CD4-positive, alpha-beta memory T cell (primary cell): Measurements from ENCODE around the gene SLK. TPM values are rescaled to one million over a fixed set of nuclear protein-coding genes. Genes with fewer than 3 reads are reported as not detected.

Experiments
- CTCF ChIA-PET: fragments of 350-600 bp; sonication (Branson Sonifier 250); formaldehyde crosslinking; loops from one replicate; lab custom pipeline; 2021; ENCODE audit warnings: inconsistent platforms; ENCODE audit not compliant: partially characterized antibody; lab: Charles Lee
- POLR2A ChIA-PET: fragments of 350-600 bp; sonication (Branson Sonifier 250); formaldehyde crosslinking; loops from one replicate; lab custom pipeline; 2021; ENCODE audit not compliant: partially characterized antibody; lab: Charles Lee
- DNase-seq, 5 donors: peaks; one replicate each; pipeline versions ENCODE4 v3.0.0 to v3.0.0-alpha.2; 2020 to 2022; ENCODE audit warnings: mixed read lengths in 1 of 5
- H3K27ac ChIP-seq: one replicate; pipeline ENCODE4 v1.7.0; 2013; ENCODE audit warnings: low read depth, low read length
- H3K27me3 ChIP-seq: 2 replicates; pipeline ENCODE4 v1.7.0; 2013; ENCODE audit warnings: mild to moderate bottlenecking, low read length, moderate library complexity; ENCODE audit not compliant: insufficient read depth
- H3K36me3 ChIP-seq: 2 replicates; pipeline ENCODE4 v1.7.0; 2013; ENCODE audit warnings: mild to moderate bottlenecking, low read length, moderate library complexity; ENCODE audit not compliant: insufficient read depth
- H3K4me1 ChIP-seq: 2 replicates; pipeline ENCODE4 v1.7.0; 2013; ENCODE audit warnings: mild to moderate bottlenecking, low read length, moderate library complexity; ENCODE audit not compliant: insufficient read depth
- H3K4me3 ChIP-seq, 2 donors: one replicate each; pipeline ENCODE4 v1.7.0; 2013; ENCODE audit warnings: low read length in 2 of 2, mild to moderate bottlenecking in 1 of 2
- H3K9me3 ChIP-seq, 2 donors: one replicate each; pipeline ENCODE4 v1.7.0; 2013; ENCODE audit warnings: low read length in 2 of 2, control low read depth in 1 of 2; ENCODE audit not compliant: control insufficient read depth in 1 of 2
- H3K27ac Mint-ChIP-seq, 7 donors: one replicate each; pipeline ENCODE4 v1.8.0; 2020 to 2021; ENCODE audit warnings: mixed read lengths in 7 of 7, mild to moderate bottlenecking in 6 of 7, inconsistent platforms in 3 of 7, moderate library complexity in 3 of 7
- H3K27me3 Mint-ChIP-seq, 2 donors: one replicate each; pipeline ENCODE4 v1.8.0; 2020 to 2021; ENCODE audit warnings: mixed read lengths in 2 of 2
- H3K36me3 Mint-ChIP-seq, 2 donors: one replicate each; pipeline ENCODE4 v1.8.0; 2020 to 2021; ENCODE audit warnings: mixed read lengths in 2 of 2, inconsistent platforms in 1 of 2, mild to moderate bottlenecking in 1 of 2
- H3K4me1 Mint-ChIP-seq, 4 donors: one replicate each; pipeline ENCODE4 v1.8.0; 2020 to 2021; ENCODE audit warnings: mixed read lengths in 4 of 4, mild to moderate bottlenecking in 1 of 4
- H3K4me3 Mint-ChIP-seq, 8 donors: one replicate each; pipeline ENCODE4 v1.8.0; 2020 to 2021; ENCODE audit warnings: mixed read lengths in 8 of 8, mild to moderate bottlenecking in 7 of 8, moderate library complexity in 6 of 8, inconsistent platforms in 3 of 8
- H3K9me3 Mint-ChIP-seq, 8 donors: one replicate each; pipeline ENCODE4 v1.8.0; 2020 to 2021; ENCODE audit warnings: mixed read lengths in 8 of 8, mild to moderate bottlenecking in 5 of 8, inconsistent platforms in 3 of 8, moderate library complexity in 1 of 8
- intact Hi-C: fragments of 100-400 bp; cut with micrococcal nuclease; formaldehyde crosslinking; loops from one replicate; pipeline ENCODE4 v1.15.1; 2023
- polyA plus RNA-seq, 2 donors: library from polyadenylated mRNA; unstranded; fragments of 300-500 nt; fragmentation: Illumina TruSeq; gene quantifications; one replicate each; pipeline ENCODE4 v1.2.3, GENCODE V29; 2021
- total RNA-seq, 2 experiments: library from RNA; stranded (reverse); gene quantifications; one replicate each; pipeline ENCODE4 v1.2.3, GENCODE V29; 2021

Gene SLK
- total and polyA plus RNA-seq, 4 experiments from 2014 or later = 1.6 to 31.1 (median 22.6) TPM

DNA sequence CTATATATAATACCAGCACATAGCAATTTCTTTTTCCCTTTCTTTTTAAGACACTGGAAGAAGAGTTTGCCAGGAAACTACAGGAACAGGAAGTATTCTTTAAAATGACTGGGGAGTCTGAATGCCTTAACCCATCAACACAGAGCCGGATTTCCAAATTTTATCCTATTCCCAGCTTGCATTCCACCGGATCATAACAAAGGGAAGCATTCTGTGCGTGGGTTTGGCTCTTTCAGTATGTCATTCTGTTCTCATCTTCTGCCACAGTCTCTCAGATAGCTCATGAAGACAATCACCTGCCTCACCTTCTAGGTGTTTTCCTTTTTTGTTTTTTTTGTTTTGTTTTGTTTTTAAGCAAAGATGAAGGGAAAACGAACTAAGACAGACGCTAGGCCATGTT is 58.6 kb downstream of the SLK start:
- Mint-ChIP-seq H3K27ac (peak overlapping the region in 2 of 7 donors; percentile 22 to 48), H3K4me1 (peaks cover 2 to 11% (median 6%) of the 10 kb centered on the region in 4 donors), H3K4me3 (no peak overlapping the region), H3K36me3 (peaks cover 46 to 69% of the 10 kb centered on the region in 2 donors), H3K9me3 (no peaks in the 10 kb centered on the region), H3K27me3 (no peaks in the 10 kb centered on the region)
- DNase-seq = no peak
- no peaks in the 10 kb centered on the region for H3K4me1 ChIP-seq
- ChIA-PET POLR2A (interaction anchor here (1.3 kb wide), 1 partner anchor 58 kb away, joined by 3 read pairs; no protein-coding TSS in a partner anchor), CTCF (interaction anchor here (1.3 kb wide), 1 partner anchor 138 kb away, joined by 4 read pairs; no protein-coding TSS in a partner anchor)
- H3K4me3 ChIP-seq = no peak overlapping the region
- no peaks in the 10 kb centered on the region for H3K9me3 ChIP-seq
- intact Hi-C loops = loop anchor here (5.0 to 10.0 kb wide), 2 partner anchors 97 to 179 kb away; partner anchors contain the start of gene SFR1
- no peak overlapping the region for H3K27ac ChIP-seq
- peaks cover 50% of the 10 kb centered on the region for H3K36me3 ChIP-seq
- H3K27me3 ChIP-seq = no peaks in the 10 kb centered on the region

DNA sequence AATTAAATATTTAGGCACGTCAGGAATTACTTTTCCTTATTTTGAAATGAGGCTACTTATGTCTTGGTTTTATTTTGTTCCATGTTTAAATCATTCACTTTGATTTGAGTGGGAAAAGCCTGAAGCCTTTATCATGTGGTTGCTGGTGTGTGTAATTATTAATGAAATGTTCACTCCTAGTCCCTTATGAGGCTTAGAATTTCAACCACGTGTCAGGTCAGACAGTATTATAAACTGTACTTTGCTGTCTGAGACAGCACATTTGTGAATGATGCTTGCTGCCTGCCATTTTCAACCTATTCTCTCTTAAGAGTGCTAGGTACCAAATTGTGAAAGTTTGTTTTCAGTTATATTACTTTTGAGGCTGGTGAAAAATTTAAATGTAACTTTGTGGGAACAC is 59.8 kb downstream of the SLK start:
- Mint-ChIP-seq H3K9me3 (no peaks in the 10 kb centered on the region), H3K4me3 (no peak overlapping the region), H3K27ac (no peak overlapping the region), H3K27me3 (no peaks in the 10 kb centered on the region), H3K4me1 (peaks cover 2 to 10% (median 6%) of the 10 kb centered on the region in 4 donors), H3K36me3 (peaks cover 41 to 67% of the 10 kb centered on the region in 2 donors)
- no peak for DNase-seq
- H3K36me3 ChIP-seq = peaks cover 39% of the 10 kb centered on the region
- CTCF ChIA-PET = no interaction called here
- no peak overlapping the region for H3K4me3 ChIP-seq
- POLR2A ChIA-PET = no interaction called here
- no peaks in the 10 kb centered on the region for H3K4me1 ChIP-seq
- H3K9me3 ChIP-seq = no peaks in the 10 kb centered on the region
- H3K27me3 ChIP-seq = no peaks in the 10 kb centered on the region
- intact Hi-C loops = loop anchor here (5.0 to 10.0 kb wide), 2 partner anchors 96 to 178 kb away; partner anchors contain the start of gene SFR1
- no peak overlapping the region for H3K27ac ChIP-seq

DNA sequence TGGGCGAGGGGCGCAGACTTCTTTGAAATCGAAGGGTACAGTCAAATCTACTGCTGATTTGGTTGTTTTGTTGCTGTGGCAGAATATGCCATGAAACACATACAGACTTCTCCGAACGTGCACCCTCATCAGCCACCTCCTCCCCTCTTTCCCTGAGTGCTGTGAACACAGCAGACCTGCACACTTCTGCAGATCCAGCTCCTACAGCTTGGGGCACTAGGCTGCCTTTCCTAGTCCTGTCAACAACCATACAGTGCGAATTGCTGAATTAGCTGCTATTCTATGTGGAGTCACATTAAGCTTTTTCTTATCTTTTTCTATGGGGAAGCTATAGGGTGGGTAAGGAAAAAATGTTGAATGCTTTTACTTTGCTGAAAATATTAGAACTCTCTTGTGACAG is 61.2 kb downstream of the SLK start:
- ChIA-PET POLR2A (no interaction called here), CTCF (interaction anchor here (0.9 to 1.5 kb wide), 4 partner anchors 10 to 140 kb away, joined by 3 to 4 read pairs (median 4); partner anchors contain the start of gene SFR1)
- Mint-ChIP-seq H3K27ac (peak overlapping the region in 4 of 7 donors; percentile 11 to 89 (median 44)), H3K4me1 (peaks cover 3 to 8% (median 4%) of the 10 kb centered on the region in 4 donors), H3K9me3 (no peaks in the 10 kb centered on the region), H3K36me3 (peaks cover 35 to 58% of the 10 kb centered on the region in 2 donors), H3K4me3 (no peak overlapping the region), H3K27me3 (no peaks in the 10 kb centered on the region)
- Histone ChIP-seq H3K36me3 (peaks cover 28% of the 10 kb centered on the region), H3K4me1 (no peaks in the 10 kb centered on the region), H3K9me3 (no peaks in the 10 kb centered on the region), H3K27ac (no peak overlapping the region), H3K27me3 (no peaks in the 10 kb centered on the region), H3K4me3 (no peak overlapping the region)
- peak in 2 of 5 donors; percentile 8 to 20 for DNase-seq
- intact Hi-C loops = loop anchor here (1.0 to 10.0 kb wide), 3 partner anchors 94 to 177 kb away; partner anchors contain the start of gene SFR1

DNA sequence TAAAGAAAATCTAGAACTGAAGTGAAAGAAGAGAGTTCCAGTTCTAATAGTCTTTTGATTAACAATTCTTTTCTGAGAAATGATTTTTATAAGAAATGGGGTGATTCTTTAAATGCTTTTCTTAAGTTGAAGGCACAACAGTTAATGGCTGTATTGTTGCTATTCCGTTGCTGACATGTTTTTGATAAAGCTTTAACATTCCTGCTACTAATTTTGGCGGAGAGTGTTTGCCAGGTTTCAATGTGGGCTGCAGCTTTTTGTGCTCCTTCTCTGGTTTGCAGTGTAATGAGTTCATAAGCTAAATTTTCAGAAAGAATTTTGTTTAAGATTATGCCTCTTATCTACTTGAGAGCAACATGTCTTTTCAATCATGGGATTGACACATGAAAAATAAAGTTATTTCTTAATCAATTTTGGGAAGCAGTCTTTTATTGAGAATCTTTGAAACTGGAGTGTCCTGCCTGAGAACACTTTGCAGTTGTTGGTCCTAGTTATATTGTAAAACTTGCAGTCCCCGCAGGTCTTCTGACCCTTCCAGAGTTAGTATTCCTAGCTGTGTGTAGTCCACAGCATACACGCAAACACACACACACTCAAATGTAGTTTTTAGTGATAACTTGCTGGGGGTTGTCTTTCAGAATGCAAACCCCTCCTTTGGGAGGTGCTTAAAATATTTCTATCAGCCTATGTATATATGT is 62.0 kb downstream of the SLK start:
- Histone ChIP-seq H3K27ac (no peak overlapping the region), H3K4me3 (no peak overlapping the region), H3K36me3 (peaks cover 20% of the 10 kb centered on the region), H3K9me3 (no peaks in the 10 kb centered on the region), H3K4me1 (no peaks in the 10 kb centered on the region), H3K27me3 (no peaks in the 10 kb centered on the region)
- Mint-ChIP-seq H3K9me3 (no peaks in the 10 kb centered on the region), H3K4me1 (peaks cover 2 to 5% (median 4%) of the 10 kb centered on the region in 4 donors), H3K27ac (peak overlapping the region in 1 of 7 donors; percentile 19), H3K27me3 (no peaks in the 10 kb centered on the region), H3K4me3 (no peak overlapping the region), H3K36me3 (peaks cover 27 to 50% of the 10 kb centered on the region in 2 donors)
- intact Hi-C loops = loop anchor here (1.0 to 10.0 kb wide), 3 partner anchors 93 to 176 kb away; partner anchors contain the start of gene SFR1
- CTCF ChIA-PET = interaction anchor here (0.8 to 1.5 kb wide), 6 partner anchors 10 to 141 kb away, joined by 3 to 4 read pairs (median 4); partner anchors contain the start of gene SFR1
- no peak for DNase-seq
- POLR2A ChIA-PET = interaction anchor here (0.8 kb wide), 1 partner anchor 92 kb away, joined by 3 read pairs; no protein-coding TSS in a partner anchor

DNA sequence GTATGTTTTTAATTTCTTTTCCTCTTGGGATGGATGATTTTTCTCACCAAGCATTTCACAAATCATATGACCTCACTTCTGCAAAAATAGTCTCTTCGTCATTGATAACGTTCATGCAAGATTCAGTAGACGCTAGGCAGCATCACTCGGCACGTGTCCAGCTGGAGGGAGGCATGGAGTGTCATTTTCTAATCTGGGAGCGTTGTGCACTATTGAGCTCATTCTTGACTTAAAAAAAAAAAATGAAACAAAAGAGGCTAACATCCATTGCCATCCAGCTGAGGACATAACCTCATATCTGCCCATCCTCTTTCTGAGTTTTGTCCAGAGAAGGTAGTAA is 62.6 kb downstream of the SLK start:
- no peak for DNase-seq
- Histone ChIP-seq H3K4me3 (no peak overlapping the region), H3K4me1 (no peaks in the 10 kb centered on the region), H3K9me3 (no peaks in the 10 kb centered on the region), H3K36me3 (peaks cover 15% of the 10 kb centered on the region), H3K27me3 (no peaks in the 10 kb centered on the region), H3K27ac (no peak overlapping the region)
- Mint-ChIP-seq H3K4me1 (peaks cover 0 to 5% (median 4%) of the 10 kb centered on the region in 4 donors), H3K27ac (peak overlapping the region in 1 of 7 donors; percentile 11), H3K4me3 (no peak overlapping the region), H3K36me3 (peaks cover 22 to 44% of the 10 kb centered on the region in 2 donors), H3K9me3 (no peaks in the 10 kb centered on the region), H3K27me3 (no peaks in the 10 kb centered on the region)
- ChIA-PET POLR2A (interaction anchor here (0.8 kb wide), 1 partner anchor 91 kb away, joined by 3 read pairs; no protein-coding TSS in a partner anchor), CTCF (interaction anchor here (0.7 to 1.0 kb wide), 3 partner anchors 140 to 339 kb away, joined by 3 to 4 read pairs (median 4); no protein-coding TSS in a partner anchor)
- intact Hi-C loops = loop anchor here (5.0 to 10.0 kb wide), 2 partner anchors 93 to 175 kb away; partner anchors contain the start of gene SFR1

DNA sequence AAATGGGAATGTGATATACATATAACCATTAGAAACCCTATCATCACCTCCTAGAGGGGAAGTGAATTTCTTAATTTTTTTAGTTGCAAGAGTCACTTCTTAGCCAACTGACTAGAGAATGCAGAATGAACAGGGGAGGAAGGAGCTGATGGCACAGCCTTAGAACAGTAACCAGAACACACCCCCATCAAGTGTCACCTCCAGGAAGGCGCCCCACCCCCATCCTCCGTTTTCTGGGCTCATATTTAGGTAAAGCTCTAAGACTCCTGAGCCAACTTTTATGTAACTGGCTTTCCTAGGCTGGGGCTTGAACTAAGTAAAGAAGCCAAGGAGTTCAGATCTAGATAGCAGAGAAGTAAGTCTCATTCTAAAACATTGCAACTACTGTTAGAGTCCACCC is 64.7 kb downstream of the SLK start:
- no peak for DNase-seq
- peaks cover 13 to 32% of the 10 kb centered on the region in 2 donors for H3K36me3 Mint-ChIP-seq
- Histone ChIP-seq H3K4me1 (no peaks in the 10 kb centered on the region), H3K9me3 (no peaks in the 10 kb centered on the region), H3K36me3 (no peaks in the 10 kb centered on the region), H3K27me3 (no peaks in the 10 kb centered on the region), H3K27ac (no peak overlapping the region), H3K4me3 (no peak overlapping the region)
- CTCF ChIA-PET = no interaction called here
- no peaks in the 10 kb centered on the region for H3K9me3 Mint-ChIP-seq
- H3K4me1 Mint-ChIP-seq = peaks cover 0 to 5% (median 4%) of the 10 kb centered on the region in 4 donors
- POLR2A ChIA-PET = interaction anchor here (0.9 kb wide), 1 partner anchor 8 kb away, joined by 3 read pairs; no protein-coding TSS in a partner anchor
- H3K27me3 Mint-ChIP-seq = no peaks in the 10 kb centered on the region
- no peak overlapping the region for H3K4me3 Mint-ChIP-seq
- intact Hi-C loops = no loop called here
- peak overlapping the region in 2 of 7 donors; percentile 5 to 26 for H3K27ac Mint-ChIP-seq
